Bronchial epithelial cell (primary cell): ENCODE measurements around the gene MCF2L2. TPM values are rescaled to one million over a fixed set of nuclear protein-coding genes. Genes with fewer than 3 reads are reported as not detected.

Source experiments
- DNase-seq: peaks from one replicate; pipeline ENCODE4 v3.0.0-alpha.2; 2010; ENCODE audit warnings: low read depth
- FAIRE-seq: peaks from 2 replicates; lab custom pipeline; 2011; peaks lifted over from hg19 to GRCh38; lab: Jason Lieb, UNC
- H3K27me3 ChIP-seq: 2 replicates; pipeline ENCODE4 v1.5.1; 2011; ENCODE audit warnings: low read length; ENCODE audit not compliant: control insufficient read depth, insufficient read depth
- H3K36me3 ChIP-seq: 2 replicates; pipeline ENCODE4 v1.5.1; 2011; ENCODE audit warnings: low read length; ENCODE audit not compliant: control insufficient read depth, insufficient read depth
- H3K4me3 ChIP-seq: 2 replicates; pipeline ENCODE4 v1.5.1; 2011; ENCODE audit warnings: mild to moderate bottlenecking, low read depth, low read length, control low read depth
- total RNA-seq: library from RNA; depleted of rRNA; stranded (reverse); fragments of >200 nt; gene quantifications from 2 replicates; pipeline ENCODE4 v1.2.1, GENCODE V29; 2014
- TF ChIP-seq, protein P1 (sequence below): IDR thresholded peaks from 2 replicates; pipeline ENCODE4 v1.5.1; 2011; ENCODE audit warnings: mild to moderate bottlenecking, moderate library complexity, low read length, control low read depth, inconsistent platforms; ENCODE audit not compliant: insufficient read depth, severe bottlenecking

Gene MCF2L2
- total RNA-seq, 1 donor from 2014 or later = 0.26 TPM

DNA sequence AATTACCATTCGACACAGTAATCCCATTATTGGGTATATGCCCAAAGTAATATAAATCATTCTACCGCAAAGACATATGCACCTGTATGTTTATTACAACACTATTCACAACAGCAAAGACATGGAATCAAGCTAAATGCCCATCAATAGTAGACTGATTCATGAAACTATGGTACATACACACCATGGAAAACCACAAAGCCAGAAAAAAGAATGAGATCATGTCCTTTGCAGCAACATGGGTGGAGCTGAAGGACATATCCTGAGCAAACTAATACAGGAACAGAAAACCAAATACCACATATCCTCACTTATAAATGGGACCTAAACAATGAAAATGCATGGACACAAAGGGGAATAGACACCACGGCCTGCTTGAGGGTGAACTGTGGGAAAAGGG is 11.1 kb upstream of the MCF2L2 start:
- Histone ChIP-seq H3K36me3 (no peaks in the 10 kb centered on the region), H3K27me3 (no peaks in the 10 kb centered on the region), H3K4me3 (no peak overlapping the region)
- no peak for FAIRE-seq
- TF ChIP-seq, protein P1, sequence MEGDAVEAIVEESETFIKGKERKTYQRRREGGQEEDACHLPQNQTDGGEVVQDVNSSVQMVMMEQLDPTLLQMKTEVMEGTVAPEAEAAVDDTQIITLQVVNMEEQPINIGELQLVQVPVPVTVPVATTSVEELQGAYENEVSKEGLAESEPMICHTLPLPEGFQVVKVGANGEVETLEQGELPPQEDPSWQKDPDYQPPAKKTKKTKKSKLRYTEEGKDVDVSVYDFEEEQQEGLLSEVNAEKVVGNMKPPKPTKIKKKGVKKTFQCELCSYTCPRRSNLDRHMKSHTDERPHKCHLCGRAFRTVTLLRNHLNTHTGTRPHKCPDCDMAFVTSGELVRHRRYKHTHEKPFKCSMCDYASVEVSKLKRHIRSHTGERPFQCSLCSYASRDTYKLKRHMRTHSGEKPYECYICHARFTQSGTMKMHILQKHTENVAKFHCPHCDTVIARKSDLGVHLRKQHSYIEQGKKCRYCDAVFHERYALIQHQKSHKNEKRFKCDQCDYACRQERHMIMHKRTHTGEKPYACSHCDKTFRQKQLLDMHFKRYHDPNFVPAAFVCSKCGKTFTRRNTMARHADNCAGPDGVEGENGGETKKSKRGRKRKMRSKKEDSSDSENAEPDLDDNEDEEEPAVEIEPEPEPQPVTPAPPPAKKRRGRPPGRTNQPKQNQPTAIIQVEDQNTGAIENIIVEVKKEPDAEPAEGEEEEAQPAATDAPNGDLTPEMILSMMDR = no peak
- DNase-seq = peak; percentile 63

- Histone ChIP-seq H3K27me3 (no peaks in the 10 kb centered on the region), H3K4me3 (no peak overlapping the region), H3K36me3 (no peaks in the 10 kb centered on the region)
- no peak for FAIRE-seq
- TF ChIP-seq, protein P1 = no peak
- no peak for DNase-seq
These were observed 10.3 kb upstream of the MCF2L2 start for GRCh38 chr3:183438735-183439134.

DNA sequence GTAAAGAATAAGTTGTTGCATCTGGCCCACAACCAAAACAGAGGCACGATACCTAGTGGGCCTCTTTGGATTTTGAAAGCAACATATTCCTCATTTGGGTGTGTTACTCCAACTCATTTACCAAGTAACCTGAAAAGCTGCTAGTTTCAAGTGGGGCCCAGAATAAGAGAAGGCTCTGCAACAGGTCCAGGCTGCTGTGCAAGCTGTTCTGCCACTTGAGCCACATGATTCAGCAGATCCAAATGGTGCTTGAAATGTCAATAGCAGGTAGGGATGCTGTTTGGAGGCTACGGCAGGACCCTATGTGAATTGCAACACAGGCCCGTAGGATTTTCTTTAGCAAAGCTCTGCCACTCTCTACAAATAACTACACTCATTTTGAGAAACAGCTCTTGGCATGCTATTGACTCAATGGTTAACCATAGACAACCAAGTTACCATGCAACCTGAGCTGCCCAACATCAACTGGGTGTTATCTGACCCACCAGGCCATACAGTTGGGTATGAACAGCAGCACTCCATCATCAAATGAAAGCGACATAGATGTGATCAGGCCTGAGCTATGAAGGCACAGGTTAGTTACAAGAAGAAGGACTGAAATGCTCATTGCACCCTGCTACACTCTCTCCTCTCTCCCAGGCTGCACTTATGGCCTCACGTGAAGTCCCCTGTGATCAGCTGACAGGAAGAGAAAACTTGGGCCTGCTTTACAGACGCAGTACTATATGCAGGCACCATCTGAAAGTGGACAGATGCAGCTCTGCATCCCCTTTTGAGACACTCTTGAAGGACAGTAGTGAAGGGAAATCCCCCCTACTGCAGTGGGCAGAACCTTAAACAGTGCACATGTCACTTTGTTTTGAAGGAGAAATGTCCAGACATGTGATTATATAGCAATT is 9.5 kb upstream of the MCF2L2 start:
- TF ChIP-seq, protein P1 = no peak
- H3K4me3 ChIP-seq = no peak overlapping the region
- H3K27me3 ChIP-seq = no peaks in the 10 kb centered on the region
- FAIRE-seq (no peak), DNase-seq (no peak)
- H3K36me3 ChIP-seq = no peaks in the 10 kb centered on the region

- Histone ChIP-seq H3K36me3 (no peaks in the 10 kb centered on the region), H3K4me3 (no peak overlapping the region), H3K27me3 (peaks cover 1% of the 10 kb centered on the region)
- FAIRE-seq (no peak), DNase-seq (no peak)
- TF ChIP-seq, protein P1 = no peak
These were observed 8.6 kb upstream of the MCF2L2 start for GRCh38 chr3:183437061-183437460.

DNA sequence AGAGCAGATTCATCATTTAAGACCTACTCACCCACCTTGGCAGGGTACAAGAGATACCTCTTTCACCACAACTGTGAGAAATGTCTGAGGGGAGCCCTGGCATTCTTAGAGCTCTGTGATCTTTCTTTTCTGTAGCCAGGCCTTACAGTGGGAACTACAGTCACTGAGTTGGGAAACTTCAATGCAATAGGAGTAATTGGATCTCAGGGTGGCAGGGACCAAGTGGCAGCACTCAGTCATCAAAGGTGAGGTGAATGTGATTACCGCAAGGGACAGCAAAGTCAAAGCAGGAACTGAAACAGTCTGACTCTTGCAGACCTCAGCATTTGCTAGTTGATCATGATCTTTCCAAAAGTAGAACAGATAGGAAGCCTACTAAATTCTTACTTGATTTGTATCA is 7.2 kb upstream of the MCF2L2 start:
- Histone ChIP-seq H3K27me3 (peaks cover 5% of the 10 kb centered on the region), H3K4me3 (no peak overlapping the region), H3K36me3 (no peaks in the 10 kb centered on the region)
- DNase-seq = no peak
- TF ChIP-seq, protein P1 = no peak
- FAIRE-seq = no peak
